ENCODE measurements around the gene MAP1A. TPM values are rescaled to one million over a fixed set of nuclear protein-coding genes. Genes with fewer than 3 reads are reported as not detected.

MAP1A gene
- polyA plus RNA-seq, 1 donor from 2014 or later = 3.4 TPM

DNA sequence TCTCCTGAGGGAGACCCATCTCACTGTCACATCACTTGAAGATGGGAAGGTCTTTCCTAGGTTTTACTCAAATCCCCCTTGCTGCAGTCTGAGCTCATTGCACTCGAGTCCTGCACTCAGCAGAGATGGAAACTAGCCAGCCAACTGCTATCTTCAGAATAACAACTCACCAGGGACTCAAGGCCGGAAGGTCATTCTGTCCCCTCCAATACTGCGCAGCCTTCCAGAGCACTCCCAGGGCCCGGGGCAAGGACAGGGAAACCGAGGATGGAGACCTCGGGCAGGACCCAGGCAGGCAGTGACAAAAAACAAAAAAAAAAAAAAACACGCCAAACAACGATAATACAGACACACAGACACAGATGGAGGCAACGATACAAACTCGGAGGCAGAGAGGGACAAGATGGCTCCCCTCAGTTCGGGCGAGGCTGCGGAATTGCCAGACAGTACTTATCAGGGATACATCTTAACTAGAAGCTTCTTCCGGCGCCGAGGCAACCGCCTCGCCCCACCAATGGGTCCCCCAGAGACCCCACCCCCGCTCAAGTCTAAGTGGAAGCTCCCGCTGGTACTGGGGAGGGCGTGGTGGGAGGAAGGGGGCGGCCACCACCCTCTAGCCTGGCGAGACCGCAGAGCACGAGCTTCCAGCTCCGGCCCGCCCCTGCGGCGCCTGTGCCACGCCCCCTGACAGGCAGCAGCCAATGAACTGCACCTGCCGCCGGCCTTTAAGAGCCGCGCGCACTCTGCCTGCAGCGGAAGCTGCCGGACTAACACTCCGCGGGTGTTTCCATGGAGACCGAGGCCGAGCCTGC, 7.0 kb upstream of the MAP1A start:
- Histone ChIP-seq H4K20me1 (ENCODE audit: insufficient read depth) (no peaks in the 10 kb centered on the region), H3K9ac (ENCODE audit: low read length) (peak overlapping the region; percentile 92), H3K36me3 (ENCODE audit: insufficient read depth, low read length) (no peaks in the 10 kb centered on the region), H3K79me2 (replicated peaks; ENCODE audit: insufficient read depth, low read length) (peaks cover 26% of the 10 kb centered on the region), H2AFZ (ENCODE audit: low read depth, low read length) (peak overlapping the region; percentile 82), H3K27me3 (ENCODE audit: insufficient read depth, low read depth, low read length) (no peaks in the 10 kb centered on the region), H3K9me3 (ENCODE audit: low read length) (no peaks in the 10 kb centered on the region), H3K4me3 (ENCODE audit: low read length) (peak overlapping the region; percentile 84), H3K4me2 (ENCODE audit: low read length) (peak overlapping the region; percentile 94), H3K27ac (ENCODE audit: low read length) (peak overlapping the region; percentile 100), H3K9me2 (ENCODE audit: insufficient read depth, low read length) (no peaks in the 10 kb centered on the region), H3F3A (ENCODE audit: insufficient read depth, low read length, poor library complexity, severe bottlenecking) (peaks cover 13% of the 10 kb centered on the region)
- TF ChIP-seq TAF1 (IDR thresholded peaks at IDR 0.05; ENCODE audit: low read depth) (peak; percentile 84), MXI1 (conservative IDR thresholded peaks at IDR 0.05; ENCODE audit: poor library complexity, severe bottlenecking) (no peak), POLR2AphosphoS5 (IDR thresholded peaks at IDR 0.05) (peak; percentile 93), EP300 (conservative IDR thresholded peaks at IDR 0.05; ENCODE audit: poor library complexity, severe bottlenecking) (peak; percentile 64), SMC3 (conservative IDR thresholded peaks at IDR 0.05; ENCODE audit: poor library complexity) (peak; percentile 34), EZH2 (IDR thresholded peaks at IDR 0.05; ENCODE audit: borderline replicate concordance, insufficient read depth, low read length, poor library complexity, severe bottlenecking) (no peak), RAD21 (conservative IDR thresholded peaks at IDR 0.05) (no peak)
- TF ChIP-seq, protein P1, sequence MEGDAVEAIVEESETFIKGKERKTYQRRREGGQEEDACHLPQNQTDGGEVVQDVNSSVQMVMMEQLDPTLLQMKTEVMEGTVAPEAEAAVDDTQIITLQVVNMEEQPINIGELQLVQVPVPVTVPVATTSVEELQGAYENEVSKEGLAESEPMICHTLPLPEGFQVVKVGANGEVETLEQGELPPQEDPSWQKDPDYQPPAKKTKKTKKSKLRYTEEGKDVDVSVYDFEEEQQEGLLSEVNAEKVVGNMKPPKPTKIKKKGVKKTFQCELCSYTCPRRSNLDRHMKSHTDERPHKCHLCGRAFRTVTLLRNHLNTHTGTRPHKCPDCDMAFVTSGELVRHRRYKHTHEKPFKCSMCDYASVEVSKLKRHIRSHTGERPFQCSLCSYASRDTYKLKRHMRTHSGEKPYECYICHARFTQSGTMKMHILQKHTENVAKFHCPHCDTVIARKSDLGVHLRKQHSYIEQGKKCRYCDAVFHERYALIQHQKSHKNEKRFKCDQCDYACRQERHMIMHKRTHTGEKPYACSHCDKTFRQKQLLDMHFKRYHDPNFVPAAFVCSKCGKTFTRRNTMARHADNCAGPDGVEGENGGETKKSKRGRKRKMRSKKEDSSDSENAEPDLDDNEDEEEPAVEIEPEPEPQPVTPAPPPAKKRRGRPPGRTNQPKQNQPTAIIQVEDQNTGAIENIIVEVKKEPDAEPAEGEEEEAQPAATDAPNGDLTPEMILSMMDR (IDR thresholded peaks at IDR 0.05; ENCODE audit: poor library complexity, severe bottlenecking) = peak; percentile 49
- TF ChIP-seq, protein P2, sequence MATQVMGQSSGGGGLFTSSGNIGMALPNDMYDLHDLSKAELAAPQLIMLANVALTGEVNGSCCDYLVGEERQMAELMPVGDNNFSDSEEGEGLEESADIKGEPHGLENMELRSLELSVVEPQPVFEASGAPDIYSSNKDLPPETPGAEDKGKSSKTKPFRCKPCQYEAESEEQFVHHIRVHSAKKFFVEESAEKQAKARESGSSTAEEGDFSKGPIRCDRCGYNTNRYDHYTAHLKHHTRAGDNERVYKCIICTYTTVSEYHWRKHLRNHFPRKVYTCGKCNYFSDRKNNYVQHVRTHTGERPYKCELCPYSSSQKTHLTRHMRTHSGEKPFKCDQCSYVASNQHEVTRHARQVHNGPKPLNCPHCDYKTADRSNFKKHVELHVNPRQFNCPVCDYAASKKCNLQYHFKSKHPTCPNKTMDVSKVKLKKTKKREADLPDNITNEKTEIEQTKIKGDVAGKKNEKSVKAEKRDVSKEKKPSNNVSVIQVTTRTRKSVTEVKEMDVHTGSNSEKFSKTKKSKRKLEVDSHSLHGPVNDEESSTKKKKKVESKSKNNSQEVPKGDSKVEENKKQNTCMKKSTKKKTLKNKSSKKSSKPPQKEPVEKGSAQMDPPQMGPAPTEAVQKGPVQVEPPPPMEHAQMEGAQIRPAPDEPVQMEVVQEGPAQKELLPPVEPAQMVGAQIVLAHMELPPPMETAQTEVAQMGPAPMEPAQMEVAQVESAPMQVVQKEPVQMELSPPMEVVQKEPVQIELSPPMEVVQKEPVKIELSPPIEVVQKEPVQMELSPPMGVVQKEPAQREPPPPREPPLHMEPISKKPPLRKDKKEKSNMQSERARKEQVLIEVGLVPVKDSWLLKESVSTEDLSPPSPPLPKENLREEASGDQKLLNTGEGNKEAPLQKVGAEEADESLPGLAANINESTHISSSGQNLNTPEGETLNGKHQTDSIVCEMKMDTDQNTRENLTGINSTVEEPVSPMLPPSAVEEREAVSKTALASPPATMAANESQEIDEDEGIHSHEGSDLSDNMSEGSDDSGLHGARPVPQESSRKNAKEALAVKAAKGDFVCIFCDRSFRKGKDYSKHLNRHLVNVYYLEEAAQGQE (IDR thresholded peaks at IDR 0.05; ENCODE audit: borderline replicate concordance) = peak; percentile 34

DNA sequence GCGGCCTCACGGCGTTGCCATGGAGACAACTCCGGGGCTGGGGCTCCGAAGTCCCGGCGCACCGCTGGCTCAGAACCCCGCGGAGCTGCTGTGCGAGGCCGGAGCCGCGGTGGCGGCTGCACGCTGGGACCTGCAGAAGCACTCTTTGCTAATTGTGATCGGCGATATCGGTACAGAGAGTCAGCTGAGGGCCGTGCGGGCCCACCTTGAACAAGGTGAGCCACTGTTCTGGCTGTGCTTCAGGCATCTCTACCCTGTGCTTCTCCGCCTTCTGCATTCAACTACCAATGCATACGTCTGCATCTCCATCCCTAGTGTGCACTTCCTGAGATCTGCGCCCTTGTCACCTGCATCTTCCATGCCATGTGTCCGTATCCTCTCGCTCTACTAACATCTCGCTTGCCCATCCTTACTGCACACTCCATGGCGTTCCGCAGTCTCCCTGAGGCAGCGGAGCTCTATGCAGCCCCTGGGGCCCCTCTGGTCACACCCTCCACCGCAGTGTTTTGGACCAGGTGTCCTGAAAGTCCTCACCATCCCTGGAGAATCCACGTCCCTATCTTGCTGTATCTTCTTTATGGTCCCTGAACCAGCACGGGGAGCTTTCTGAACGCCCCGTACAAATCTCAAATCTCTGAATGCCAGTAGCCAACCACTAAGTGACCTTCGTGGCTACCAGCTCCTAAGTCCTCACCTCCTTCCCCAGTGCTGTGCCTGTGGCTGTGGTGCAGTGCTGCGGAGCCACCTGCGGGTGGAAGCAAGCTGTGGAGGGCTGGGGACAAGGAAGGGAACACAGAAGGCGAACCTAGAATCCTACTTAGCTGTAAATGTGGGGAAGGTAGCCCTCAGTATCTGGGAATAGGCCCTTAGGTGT, 6.2 kb upstream of the MAP1A start:
- no peak overlapping the region for H2AFZ ChIP-seq (ENCODE audit: low read depth, low read length)
- H3K79me2 ChIP-seq (replicated peaks; ENCODE audit: insufficient read depth, low read length) = peaks cover 34% of the 10 kb centered on the region
- peak overlapping the region; percentile 84 for H3K4me3 ChIP-seq (ENCODE audit: low read length)
- H3K27me3 ChIP-seq (ENCODE audit: insufficient read depth, low read depth, low read length) = no peaks in the 10 kb centered on the region
- no peaks in the 10 kb centered on the region for H3K9me3 ChIP-seq (ENCODE audit: low read length)
- peak overlapping the region; percentile 97 for H3K4me2 ChIP-seq (ENCODE audit: low read length)
- peaks cover 13% of the 10 kb centered on the region for H3F3A ChIP-seq (ENCODE audit: insufficient read depth, low read length, poor library complexity, severe bottlenecking)
- peak overlapping the region; percentile 92 for H3K9ac ChIP-seq (ENCODE audit: low read length)
- H4K20me1 ChIP-seq (ENCODE audit: insufficient read depth) = no peaks in the 10 kb centered on the region
- H3K36me3 ChIP-seq (ENCODE audit: insufficient read depth, low read length) = no peaks in the 10 kb centered on the region
- H3K9me2 ChIP-seq (ENCODE audit: insufficient read depth, low read length) = no peaks in the 10 kb centered on the region
- TF ChIP-seq SMC3 (conservative IDR thresholded peaks at IDR 0.05; ENCODE audit: poor library complexity) (peak; percentile 70), POLR2AphosphoS5 (IDR thresholded peaks at IDR 0.05) (peak; percentile 69), EZH2 (IDR thresholded peaks at IDR 0.05; ENCODE audit: borderline replicate concordance, insufficient read depth, low read length, poor library complexity, severe bottlenecking) (no peak), RAD21 (conservative IDR thresholded peaks at IDR 0.05) (peak; percentile 73), EP300 (conservative IDR thresholded peaks at IDR 0.05; ENCODE audit: poor library complexity, severe bottlenecking) (no peak), TAF1 (IDR thresholded peaks at IDR 0.05; ENCODE audit: low read depth) (peak; percentile 72), MXI1 (conservative IDR thresholded peaks at IDR 0.05; ENCODE audit: poor library complexity, severe bottlenecking) (peak; percentile 95)
- TF ChIP-seq, protein P1 (IDR thresholded peaks at IDR 0.05; ENCODE audit: poor library complexity, severe bottlenecking) = peak; percentile 76
- TF ChIP-seq, protein P2 (IDR thresholded peaks at IDR 0.05; ENCODE audit: borderline replicate concordance) = no peak
- H3K27ac ChIP-seq (ENCODE audit: low read length) = peak overlapping the region; percentile 100

All from neural cell (in vitro differentiated cells).